Esophagus muscularis mucosa (tissue), 4 donors: ENCODE measurements around the gene KRTAP2-2. TPM values are rescaled to one million over a fixed set of nuclear protein-coding genes. Genes with fewer than 3 reads are reported as not detected.

Source experiments
- DNase-seq: peaks from one replicate; pipeline ENCODE4 v3.0.0-alpha.2; 2017; ENCODE audit errors: extremely low spot score
- H3K27ac ChIP-seq, 4 donors: fragments of 200-600 bp; sonication (generic); replicated peaks in 1 of 4; 1 replicate in 3 of 4; 2 replicates in 1 of 4; pipeline ENCODE4 v1.5.1; 2016 to 2019; ENCODE audit warnings: mild to moderate bottlenecking in 1 of 4
- H3K27me3 ChIP-seq, 4 donors: fragments of 200-600 bp; sonication (generic); one replicate each; pipeline versions ENCODE4 v1.5.1 to v1.6.0; 2016 to 2019
- H3K36me3 ChIP-seq, 4 donors: fragments of 200-600 bp; sonication (generic); one replicate each; pipeline ENCODE4 v1.5.1; 2016 to 2019
- H3K4me1 ChIP-seq, 4 donors: fragments of 200-600 bp; sonication (generic); one replicate each; pipeline ENCODE4 v1.5.1; 2016 to 2019
- H3K4me3 ChIP-seq, 4 donors: fragments of 200-600 bp; sonication (generic); 1 replicate in 2 of 4; 2 replicates in 2 of 4; pipeline ENCODE4 v1.5.1; 2016 to 2019; ENCODE audit warnings: mild to moderate bottlenecking in 4 of 4, moderate library complexity in 1 of 4
- H3K9me3 ChIP-seq, 4 donors: fragments of 200-600 bp; sonication (generic); 1 replicate in 3 of 4; 2 replicates in 1 of 4; pipeline ENCODE4 v1.5.1; 2016 to 2019
- CTCF ChIP-seq, 3 experiments: fragments of 200-600 bp in 2 of 3; fragments of 450-650 bp in 1 of 3; sonication (generic) in 2 of 3; IDR thresholded peaks; one replicate each; pipeline ENCODE4 v1.5.1; 2017 to 2019; ENCODE audit warnings: antibody characterized with exemption in 3 of 3, mild to moderate bottlenecking in 2 of 3, moderate library complexity in 1 of 3
- EP300 ChIP-seq: sonication (generic); formaldehyde crosslinking; IDR thresholded peaks from one replicate; pipeline ENCODE4 v1.6.1; 2017; ENCODE audit warnings: antibody characterized with exemption
- POLR2A ChIP-seq: fragments of 450-650 bp; IDR thresholded peaks from one replicate; pipeline ENCODE4 v1.6.1; 2017; ENCODE audit warnings: antibody characterized with exemption, moderate library complexity, mild to moderate bottlenecking, low read depth
- POLR2AphosphoS5 ChIP-seq, 2 donors: sonication (generic); formaldehyde crosslinking; IDR thresholded peaks; one replicate each; pipeline ENCODE4 v1.6.1; 2017; ENCODE audit warnings: antibody characterized with exemption in 2 of 2
- WGBS: methylation state at CpG from one replicate; pipeline ENCODE4 v1.1.5; 2018; 5-methylcytosine and 5-hydroxymethylcytosine counted together
- intact Hi-C: fragments of 100-400 bp; cut with DNase I; formaldehyde crosslinking; loops from one replicate; pipeline ENCODE4 v1.15.1; 2023
- total RNA-seq, 4 donors: library from RNA; depleted of rRNA; stranded (reverse); fragments of >200 nt; gene quantifications; one replicate each; pipeline versions ENCODE4 v1.1.0 to v1.2.1, GENCODE V29; 2016

Gene KRTAP2-2
- total RNA-seq, 4 donors from 2014 or later: not detected

GRCh38 chr17:41016578-41017215 lies 38.3 kb downstream of the KRTAP2-2 start:
- WGBS: 85% methylated on average over 13 of the region's 13 CpGs
- TF ChIP-seq POLR2A (no peak), EP300 (no peak), CTCF (IDR thresholded peaks at IDR 0.05) (no peak), POLR2AphosphoS5 (IDR thresholded peaks at IDR 0.05) (no peak)
- no peak overlapping the region for H3K4me3 ChIP-seq
- H3K27ac ChIP-seq: no peak overlapping the region
- H3K27me3 ChIP-seq: peaks cover 0 to 6% (median 0%) of the 10 kb centered on the region in 4 donors
- no peak for DNase-seq
- no peaks in the 10 kb centered on the region for H3K36me3 ChIP-seq
- intact Hi-C loops: no loop called here
- no peaks in the 10 kb centered on the region for H3K9me3 ChIP-seq
- H3K4me1 ChIP-seq: no peaks in the 10 kb centered on the region

- Histone ChIP-seq H3K36me3 (no peaks in the 10 kb centered on the region), H3K4me1 (no peaks in the 10 kb centered on the region), H3K4me3 (no peak overlapping the region), H3K27ac (no peak overlapping the region), H3K27me3 (peaks cover 0 to 6% (median 0%) of the 10 kb centered on the region in 4 donors), H3K9me3 (no peaks in the 10 kb centered on the region)
- intact Hi-C loops: no loop called here
- no peak for DNase-seq
- no peak for TF ChIP-seq POLR2A
- no peak for TF ChIP-seq CTCF (IDR thresholded peaks at IDR 0.05)
- no peak for TF ChIP-seq POLR2AphosphoS5 (IDR thresholded peaks at IDR 0.05)
- TF ChIP-seq EP300: no peak
- 79% methylated on average over 7 of the region's 7 CpGs for WGBS
Measured at GRCh38 chr17:41015454-41015853, 39.6 kb downstream of the KRTAP2-2 start.

GRCh38 chr17:41013606-41014005 lies 41.4 kb downstream of the KRTAP2-2 start:
- no peak for DNase-seq
- no peak for TF ChIP-seq CTCF (IDR thresholded peaks at IDR 0.05)
- no peak for TF ChIP-seq EP300
- TF ChIP-seq POLR2AphosphoS5 (IDR thresholded peaks at IDR 0.05): no peak
- no peak for TF ChIP-seq POLR2A
- H3K4me1 ChIP-seq: no peaks in the 10 kb centered on the region
- no peak overlapping the region for H3K4me3 ChIP-seq
- no peaks in the 10 kb centered on the region for H3K36me3 ChIP-seq
- H3K9me3 ChIP-seq: no peaks in the 10 kb centered on the region
- H3K27me3 ChIP-seq: peaks cover 0 to 6% (median 0%) of the 10 kb centered on the region in 4 donors
- no peak overlapping the region for H3K27ac ChIP-seq
- WGBS: 33% methylated on average over 1 of the region's 1 CpG
- intact Hi-C loops: no loop called here

- Histone ChIP-seq H3K4me1 (no peaks in the 10 kb centered on the region), H3K27me3 (peaks cover 0 to 6% (median 0%) of the 10 kb centered on the region in 4 donors), H3K27ac (no peak overlapping the region), H3K36me3 (no peaks in the 10 kb centered on the region), H3K9me3 (no peaks in the 10 kb centered on the region), H3K4me3 (no peak overlapping the region)
- DNase-seq: no peak
- intact Hi-C loops: no loop called here
- TF ChIP-seq POLR2A (no peak), POLR2AphosphoS5 (IDR thresholded peaks at IDR 0.05) (no peak), CTCF (IDR thresholded peaks at IDR 0.05) (no peak), EP300 (no peak)
- 72% methylated on average over 3 of the region's 3 CpGs for WGBS
Measured at GRCh38 chr17:41013181-41013580, 41.8 kb downstream of the KRTAP2-2 start.
